SK-N-SH treated with all-trans-retinoic acid at 6 μM for 48 hours (cell line): ENCODE data around the gene MLIP.

Experiments
- ATAC-seq: fragments of 200-7000 bp; cut with Tn5 transposase; 3 replicates; pipeline ENCODE4 v1.9.1; 2020; ENCODE audit warnings: mild to moderate bottlenecking, moderate library complexity
- ARNTL ChIP-seq: fragments of 450-650 bp; formaldehyde crosslinking; IDR thresholded peaks from 2 replicates; pipeline ENCODE4 v1.5.0; 2020; ENCODE audit warnings: low read depth, mild to moderate bottlenecking, moderate library complexity, borderline replicate concordance
- BACH2 ChIP-seq: fragments of 250-450 bp; sonication (Bioruptor Pico); IDR thresholded peaks from 2 replicates; pipeline ENCODE4 v1.9.0; 2021; ENCODE audit warnings: mild to moderate bottlenecking, borderline replicate concordance
- CREB5 ChIP-seq: fragments of 250-450 bp; sonication (Bioruptor Pico); IDR thresholded peaks from 2 replicates; pipeline ENCODE4 v1.5.1; 2020; ENCODE audit warnings: low read depth, mild to moderate bottlenecking, moderate library complexity
- CSDC2 ChIP-seq: fragments of 250-450 bp; sonication (Bioruptor Pico); IDR thresholded peaks from 2 replicates; pipeline ENCODE4 v1.5.0; 2020; ENCODE audit warnings: mild to moderate bottlenecking, moderate library complexity
- CSRNP3 ChIP-seq: fragments of 250-450 bp; sonication (Bioruptor Pico); IDR thresholded peaks from 2 replicates; pipeline ENCODE4 v1.5.1; 2021; ENCODE audit warnings: mild to moderate bottlenecking, moderate library complexity
- ESRRG ChIP-seq: fragments of 250-450 bp; sonication (Bioruptor Pico); IDR thresholded peaks from 2 replicates; pipeline ENCODE4 v1.6.1; 2021; ENCODE audit warnings: mild to moderate bottlenecking
- GLIS3 ChIP-seq: fragments of 250-450 bp; sonication (Bioruptor Pico); IDR thresholded peaks from 2 replicates; pipeline ENCODE4 v1.5.0; 2020; ENCODE audit warnings: mild to moderate bottlenecking, moderate library complexity
- ISL1 ChIP-seq: fragments of 250-450 bp; sonication (Bioruptor Pico); IDR thresholded peaks from 2 replicates; pipeline ENCODE4 v2.1.2; 2022; ENCODE audit warnings: mild to moderate bottlenecking, moderate library complexity
- OSR1 ChIP-seq: fragments of 250-450 bp; sonication (Bioruptor Pico); IDR thresholded peaks from 2 replicates; pipeline ENCODE4 v1.8.0; 2022; ENCODE audit warnings: moderate library complexity, mild to moderate bottlenecking, inconsistent platforms
- PATZ1 ChIP-seq: fragments of 250-450 bp; sonication (Bioruptor Pico); IDR thresholded peaks from 2 replicates; pipeline ENCODE4 v1.8.0; 2020; ENCODE audit warnings: mild to moderate bottlenecking, moderate library complexity, borderline replicate concordance
- POU6F1 ChIP-seq: fragments of 250-450 bp; sonication (Bioruptor Pico); IDR thresholded peaks from 2 replicates; pipeline ENCODE4 v1.8.0; 2021; ENCODE audit warnings: low read depth, mild to moderate bottlenecking, moderate library complexity, borderline replicate concordance
- PPARA ChIP-seq: fragments of 250-450 bp; sonication (Bioruptor Pico); IDR thresholded peaks from 2 replicates; pipeline ENCODE4 v1.5.0; 2020; ENCODE audit warnings: mild to moderate bottlenecking, borderline replicate concordance
- RARB ChIP-seq: fragments of 250-450 bp; sonication (Bioruptor Pico); IDR thresholded peaks from 2 replicates; pipeline ENCODE4 v1.8.0; 2021; ENCODE audit warnings: mild to moderate bottlenecking, moderate library complexity
- SNAI2 ChIP-seq: fragments of 250-450 bp; sonication (Bioruptor Pico); IDR thresholded peaks from 2 replicates; pipeline ENCODE4 v1.5.0; 2020; ENCODE audit warnings: mild to moderate bottlenecking, moderate library complexity
- TCF4 ChIP-seq: fragments of 250-450 bp; sonication (Bioruptor Pico); IDR thresholded peaks from 2 replicates; pipeline ENCODE4 v1.8.0; 2021; ENCODE audit warnings: mild to moderate bottlenecking, moderate library complexity, borderline replicate concordance
- TOX ChIP-seq: fragments of 250-450 bp; sonication (Bioruptor Pico); IDR thresholded peaks from 2 replicates; pipeline ENCODE4 v1.8.0; 2021; ENCODE audit warnings: mild to moderate bottlenecking, moderate library complexity, borderline replicate concordance
- TSHZ2 ChIP-seq: fragments of 250-450 bp; sonication (Bioruptor Pico); IDR thresholded peaks from 2 replicates; pipeline ENCODE4 v1.5.0; 2020; ENCODE audit warnings: mild to moderate bottlenecking, moderate library complexity
- ZC3H10 ChIP-seq: fragments of 250-450 bp; sonication (Bioruptor Pico); IDR thresholded peaks from 2 replicates; pipeline ENCODE4 v1.5.1; 2021; ENCODE audit warnings: mild to moderate bottlenecking, moderate library complexity
- ZFP3 ChIP-seq: fragments of 250-450 bp; sonication (Bioruptor Pico); IDR thresholded peaks from 2 replicates; pipeline ENCODE4 v1.5.0; 2020; ENCODE audit warnings: mild to moderate bottlenecking, moderate library complexity
- ZFP30 ChIP-seq: fragments of 450-650 bp; formaldehyde crosslinking; IDR thresholded peaks from 2 replicates; pipeline ENCODE4 v1.5.0; 2022; ENCODE audit warnings: mild to moderate bottlenecking, moderate library complexity
- ZNF565 ChIP-seq: fragments of 450-650 bp; formaldehyde crosslinking; conservative IDR thresholded peaks from 2 replicates; pipeline ENCODE4 v1.5.0; 2020; ENCODE audit warnings: low read depth, mild to moderate bottlenecking, moderate library complexity
- ZNF70 ChIP-seq: fragments of 450-650 bp; formaldehyde crosslinking; IDR thresholded peaks from 2 replicates; pipeline ENCODE4 v1.5.0; 2020; ENCODE audit warnings: mild to moderate bottlenecking, moderate library complexity
- ZNF8 ChIP-seq: fragments of 450-650 bp; formaldehyde crosslinking; IDR thresholded peaks from 2 replicates; pipeline ENCODE4 v1.5.0; 2020; ENCODE audit warnings: mild to moderate bottlenecking, moderate library complexity

The MLIP gene

GRCh38 chr6:54217018-54217417, 105.8 kb downstream of the MLIP start:
- no peak for ATAC-seq
- TF ChIP-seq ISL1 (no peak), BACH2 (no peak), TCF4 (CRISPR knock-in tag) (no peak), ZNF70 (CRISPR knock-in tag) (no peak), PATZ1 (CRISPR knock-in tag) (no peak), GLIS3 (no peak), ARNTL (CRISPR knock-in tag) (no peak), PPARA (CRISPR knock-in tag) (no peak), ZFP3 (CRISPR knock-in tag) (no peak), ZNF565 (CRISPR knock-in tag) (no peak), TOX (CRISPR knock-in tag) (no peak), CREB5 (no peak), OSR1 (no peak)

- ATAC-seq = no peak
- TF ChIP-seq POU6F1 (no peak), SNAI2 (CRISPR knock-in tag) (no peak), ARNTL (CRISPR knock-in tag) (no peak), CSDC2 (no peak), TOX (CRISPR knock-in tag) (no peak), CSRNP3 (CRISPR knock-in tag) (no peak), OSR1 (no peak), GLIS3 (no peak), ISL1 (no peak), ZNF70 (CRISPR knock-in tag) (no peak), TCF4 (CRISPR knock-in tag) (no peak), PPARA (CRISPR knock-in tag) (no peak), ZC3H10 (no peak)
These were observed 111.0 kb downstream of the MLIP start for GRCh38 chr6:54222217-54222616.

- no peak for ATAC-seq
- no peak for TF ChIP-seq ZNF70 (CRISPR knock-in tag)
- TF ChIP-seq ZNF565 (CRISPR knock-in tag) = no peak
- no peak for TF ChIP-seq TSHZ2
- TF ChIP-seq TOX (CRISPR knock-in tag) = no peak
- no peak for TF ChIP-seq PATZ1 (CRISPR knock-in tag)
- no peak for TF ChIP-seq ZFP30 (CRISPR knock-in tag)
- TF ChIP-seq RARB (CRISPR knock-in tag) = no peak
- no peak for TF ChIP-seq ZNF8 (CRISPR knock-in tag)
- TF ChIP-seq OSR1 = no peak
- TF ChIP-seq ESRRG (CRISPR knock-in tag) = no peak
- no peak for TF ChIP-seq ZFP3 (CRISPR knock-in tag)
- TF ChIP-seq CSDC2 = no peak
- TF ChIP-seq ZC3H10 = no peak
- no peak for TF ChIP-seq PPARA (CRISPR knock-in tag)
- no peak for TF ChIP-seq GLIS3
- TF ChIP-seq POU6F1 = no peak
- no peak for TF ChIP-seq ISL1
- TF ChIP-seq CREB5 = no peak
- no peak for TF ChIP-seq ARNTL (CRISPR knock-in tag)
These were observed 121.5 kb downstream of the MLIP start for GRCh38 chr6:54232703-54233102.
